Neural progenitor cell (in vitro differentiated cells): ENCODE measurements around the gene GSK3A. TPM values are rescaled to one million over a fixed set of nuclear protein-coding genes. Genes with fewer than 3 reads are reported as not detected.

ENCODE experiments used
- DNase-seq: peaks from one replicate; pipeline ENCODE4 v3.0.0-alpha.2; 2016; ENCODE audit warnings: low spot score
- H2AFZ ChIP-seq: fragments of 200-600 bp; sonication (generic); replicated peaks from 2 replicates; pipeline ENCODE4 v1.6.1; 2016; ENCODE audit warnings: antibody characterized with exemption
- H3F3A ChIP-seq: fragments of 200-600 bp; sonication (generic); 2 replicates; pipeline ENCODE4 v1.6.1; 2016; ENCODE audit warnings: antibody characterized with exemption, low read depth
- H3K27ac ChIP-seq: fragments of 200-600 bp; sonication (generic); 2 replicates; pipeline ENCODE4 v1.5.1; 2016; ENCODE audit warnings: mild to moderate bottlenecking
- H3K27me3 ChIP-seq: fragments of 200-600 bp; sonication (generic); 2 replicates; pipeline ENCODE4 v1.6.1; 2016; ENCODE audit warnings: mild to moderate bottlenecking, moderate library complexity
- H3K36me3 ChIP-seq: fragments of 200-600 bp; sonication (generic); 2 replicates; pipeline ENCODE4 v1.5.1; 2016
- H3K4me1 ChIP-seq: fragments of 200-600 bp; sonication (generic); 2 replicates; pipeline ENCODE4 v1.6.1; 2016; ENCODE audit warnings: mixed run types
- H3K4me2 ChIP-seq: fragments of 200-600 bp; sonication (generic); 2 replicates; pipeline ENCODE4 v1.6.1; 2016
- H3K4me3 ChIP-seq: fragments of 200-600 bp; sonication (generic); 2 replicates; pipeline ENCODE4 v1.5.1; 2016
- H3K79me2 ChIP-seq: fragments of 200-600 bp; sonication (generic); 2 replicates; pipeline ENCODE4 v1.6.1; 2016; ENCODE audit warnings: low read depth
- H3K9ac ChIP-seq: fragments of 200-600 bp; sonication (generic); 2 replicates; pipeline ENCODE4 v1.6.1; 2016
- H3K9me3 ChIP-seq: fragments of 200-600 bp; sonication (generic); 2 replicates; pipeline ENCODE4 v1.5.1; 2016; ENCODE audit warnings: low read depth
- H4K20me1 ChIP-seq: fragments of 200-600 bp; sonication (generic); 2 replicates; pipeline ENCODE4 v1.6.1; 2016; ENCODE audit warnings: low read depth
- H3K27ac Mint-ChIP-seq: 3 replicates; pipeline ENCODE4 v1.8.0; 2021; ENCODE audit warnings: mixed read lengths
- H3K27me3 Mint-ChIP-seq: 2 replicates; pipeline ENCODE4 v1.8.0; 2022; ENCODE audit warnings: low read depth, mild to moderate bottlenecking, inconsistent platforms, moderate library complexity, mixed read lengths; ENCODE audit not compliant: insufficient read depth
- H3K36me3 Mint-ChIP-seq: 3 replicates; pipeline ENCODE4 v1.8.0; 2021; ENCODE audit warnings: mixed read lengths
- H3K4me1 Mint-ChIP-seq: 3 replicates; pipeline ENCODE4 v1.8.0; 2021; ENCODE audit warnings: mixed read lengths
- H3K4me3 Mint-ChIP-seq: 3 replicates; pipeline ENCODE4 v1.8.0; 2021; ENCODE audit warnings: mild to moderate bottlenecking, moderate library complexity, mixed read lengths
- H3K9me3 Mint-ChIP-seq: 3 replicates; pipeline ENCODE4 v1.8.0; 2020; ENCODE audit warnings: mixed read lengths
- CTCF ChIP-seq: fragments of 200-600 bp; sonication (generic); IDR thresholded peaks from 2 replicates; pipeline ENCODE4 v1.5.1; 2017; ENCODE audit warnings: antibody characterized with exemption, mild to moderate bottlenecking
- EZH2 ChIP-seq: fragments of 200-600 bp; sonication (generic); IDR thresholded peaks from 2 replicates; pipeline ENCODE4 v1.6.1; 2017; ENCODE audit warnings: antibody characterized with exemption, mild to moderate bottlenecking, moderate library complexity
- EZH2phosphoT487 ChIP-seq: fragments of 200-600 bp; sonication (generic); IDR thresholded peaks from 2 replicates; pipeline ENCODE4 v1.6.1; 2017; ENCODE audit warnings: antibody characterized with exemption
- total RNA-seq: library from RNA; depleted of rRNA; stranded (reverse); fragments of >200 nt; gene quantifications from 2 replicates; pipeline ENCODE4 v1.2.3, GENCODE V29; 2015; ENCODE audit warnings: low replicate concordance

Gene GSK3A
- total RNA-seq, 1 donor from 2014 or later = 22.5 TPM

GRCh38 chr19:42290136-42290522, 47.7 kb upstream of the GSK3A start:
- peaks cover 4% of the 10 kb centered on the region for H3K27me3 Mint-ChIP-seq
- Histone ChIP-seq H3K27me3 (no peaks in the 10 kb centered on the region), H3K4me1 (peaks cover 9% of the 10 kb centered on the region), H3F3A (peaks cover 13% of the 10 kb centered on the region), H3K9me3 (no peaks in the 10 kb centered on the region), H3K27ac (no peak overlapping the region), H3K9ac (no peak overlapping the region), H3K4me2 (no peak overlapping the region), H2AFZ (no peak overlapping the region), H4K20me1 (peaks cover 64% of the 10 kb centered on the region), H3K36me3 (no peaks in the 10 kb centered on the region), H3K79me2 (peaks cover 19% of the 10 kb centered on the region), H3K4me3 (no peak overlapping the region)
- H3K9me3 Mint-ChIP-seq = no peaks in the 10 kb centered on the region
- H3K36me3 Mint-ChIP-seq = peaks cover 18% of the 10 kb centered on the region
- TF ChIP-seq CTCF (no peak), EZH2 (no peak), EZH2phosphoT487 (no peak)
- no peak overlapping the region for H3K4me3 Mint-ChIP-seq
- no peak for DNase-seq
- peaks cover 14% of the 10 kb centered on the region for H3K4me1 Mint-ChIP-seq
- no peak overlapping the region for H3K27ac Mint-ChIP-seq

GRCh38 chr19:42289556-42290041, 47.2 kb upstream of the GSK3A start:
- H3K79me2 ChIP-seq = peaks cover 24% of the 10 kb centered on the region
- H2AFZ ChIP-seq = no peak overlapping the region
- no peaks in the 10 kb centered on the region for H3K9me3 Mint-ChIP-seq
- no peak overlapping the region for H3K9ac ChIP-seq
- peaks cover 8% of the 10 kb centered on the region for H3K27me3 Mint-ChIP-seq
- no peaks in the 10 kb centered on the region for H3K36me3 ChIP-seq
- peaks cover 19% of the 10 kb centered on the region for H3K4me1 Mint-ChIP-seq
- H3K27me3 ChIP-seq = no peaks in the 10 kb centered on the region
- no peak overlapping the region for H3K4me3 ChIP-seq
- peaks cover 70% of the 10 kb centered on the region for H4K20me1 ChIP-seq
- H3K9me3 ChIP-seq = no peaks in the 10 kb centered on the region
- H3K4me2 ChIP-seq = no peak overlapping the region
- H3K36me3 Mint-ChIP-seq = peaks cover 18% of the 10 kb centered on the region
- peak overlapping the region; percentile 20 for H3K27ac ChIP-seq
- H3K4me3 Mint-ChIP-seq = no peak overlapping the region
- TF ChIP-seq EZH2 = no peak
- TF ChIP-seq CTCF = no peak
- TF ChIP-seq EZH2phosphoT487 = no peak
- H3K4me1 ChIP-seq = peaks cover 10% of the 10 kb centered on the region
- H3K27ac Mint-ChIP-seq = no peak overlapping the region
- DNase-seq = no peak
- peaks cover 15% of the 10 kb centered on the region for H3F3A ChIP-seq

GRCh38 chr19:42288881-42289555, 46.6 kb upstream of the GSK3A start:
- Histone ChIP-seq H2AFZ (no peak overlapping the region), H3F3A (peaks cover 10% of the 10 kb centered on the region), H3K27ac (peak overlapping the region; percentile 20), H3K79me2 (peaks cover 26% of the 10 kb centered on the region), H3K4me2 (no peak overlapping the region), H3K4me1 (peaks cover 10% of the 10 kb centered on the region), H3K9me3 (no peaks in the 10 kb centered on the region), H3K4me3 (no peak overlapping the region), H4K20me1 (peaks cover 71% of the 10 kb centered on the region), H3K27me3 (no peaks in the 10 kb centered on the region), H3K36me3 (no peaks in the 10 kb centered on the region), H3K9ac (no peak overlapping the region)
- peaks cover 8% of the 10 kb centered on the region for H3K27me3 Mint-ChIP-seq
- H3K36me3 Mint-ChIP-seq = peaks cover 18% of the 10 kb centered on the region
- H3K27ac Mint-ChIP-seq = no peak overlapping the region
- no peaks in the 10 kb centered on the region for H3K9me3 Mint-ChIP-seq
- peaks cover 19% of the 10 kb centered on the region for H3K4me1 Mint-ChIP-seq
- DNase-seq = no peak
- no peak for TF ChIP-seq EZH2
- TF ChIP-seq EZH2phosphoT487 = no peak
- TF ChIP-seq CTCF = no peak
- H3K4me3 Mint-ChIP-seq = no peak overlapping the region
